B cell (primary cell): ENCODE measurements around the gene INPP4A. TPM values are rescaled to one million over a fixed set of nuclear protein-coding genes. Genes with fewer than 3 reads are reported as not detected.

Experiments
- ATAC-seq: fragments of 200-7000 bp; cut with Tn5 transposase; one replicate; pipeline ENCODE4 v1.10.0; 2021; ENCODE audit warnings: low read depth, mild to moderate bottlenecking, moderate number of reproducible peaks, moderate library complexity
- CTCF ChIA-PET: fragments of 350-600 bp; sonication (Branson Sonifier 250); formaldehyde crosslinking; loops from one replicate; lab custom pipeline; 2021; ENCODE audit warnings: antibody characterized with exemption, inconsistent platforms; lab: Charles Lee
- POLR2A ChIA-PET: fragments of 350-600 bp; sonication (Branson Sonifier 250); formaldehyde crosslinking; loops from one replicate; lab custom pipeline; 2021; ENCODE audit warnings: antibody characterized with exemption; lab: Charles Lee
- DNase-seq: peaks from one replicate; pipeline ENCODE4 v3.0.0; 2013
- H2AFZ ChIP-seq: 2 replicates; pipeline ENCODE4 v1.6.1; 2012; ENCODE audit warnings: mild to moderate bottlenecking, low read depth, low read length; ENCODE audit not compliant: insufficient read depth, poor library complexity, severe bottlenecking
- H3K27ac ChIP-seq, 2 donors: 1 replicate in 1 of 2; 2 replicates in 1 of 2; pipeline ENCODE4 v1.5.1; 2012 to 2013; ENCODE audit warnings: low read length in 2 of 2, mild to moderate bottlenecking in 2 of 2, moderate library complexity in 1 of 2
- H3K27me3 ChIP-seq, 4 experiments: fragments of 200-600 bp in 1 of 4; sonication (generic) in 1 of 4; replicated peaks in 1 of 4; 1 replicate in 2 of 4; 2 replicates in 2 of 4; pipeline versions ENCODE4 v1.6.1 to v1.7.0; 2013 to 2016; ENCODE audit warnings: low read length in 3 of 4, mild to moderate bottlenecking in 2 of 4, mixed read lengths in 1 of 4, moderate library complexity in 1 of 4; ENCODE audit not compliant: insufficient read depth in 4 of 4, control insufficient read depth in 3 of 4; ENCODE audit errors: control extremely low read depth in 1 of 4
- H3K36me3 ChIP-seq, 2 experiments: replicated peaks in 1 of 2; 1 replicate in 1 of 2; 2 replicates in 1 of 2; pipeline versions ENCODE4 v1.6.1 to v1.7.1; 2013; ENCODE audit warnings: low read length in 1 of 2; ENCODE audit not compliant: insufficient read depth in 2 of 2, control insufficient read depth in 1 of 2; ENCODE audit errors: control extremely low read depth in 1 of 2, extremely low read depth in 1 of 2
- H3K4me1 ChIP-seq, 2 donors: fragments of 200-600 bp in 1 of 2; sonication (generic) in 1 of 2; 1 replicate in 1 of 2; 2 replicates in 1 of 2; pipeline versions ENCODE4 v1.5.1 to v1.6.1; 2013 to 2017; ENCODE audit warnings: low read length in 2 of 2; ENCODE audit not compliant: control insufficient read depth in 2 of 2, insufficient read depth in 2 of 2
- H3K4me2 ChIP-seq: replicated peaks from 2 replicates; pipeline ENCODE3; 2012; ENCODE audit warnings: mild to moderate bottlenecking, low read depth, low read length; ENCODE audit not compliant: poor library complexity, severe bottlenecking
- H3K4me3 ChIP-seq, 5 experiments: fragments of 200-600 bp in 1 of 5; sonication (generic) in 1 of 5; 1 replicate in 3 of 5; 2 replicates in 2 of 5; pipeline versions ENCODE4 v1.5.1 to v1.7.0; 2011 to 2016; ENCODE audit warnings: low read length in 4 of 5, mild to moderate bottlenecking in 4 of 5, low read depth in 2 of 5, control low read depth in 1 of 5, moderate library complexity in 1 of 5; ENCODE audit not compliant: insufficient read depth in 1 of 5; ENCODE audit errors: control extremely low read depth in 1 of 5, extremely low read depth in 1 of 5
- H3K79me2 ChIP-seq: fragments of 200-600 bp; sonication (generic); one replicate; pipeline ENCODE4 v1.6.0; 2016; ENCODE audit warnings: low read length; ENCODE audit not compliant: control insufficient read depth, insufficient read depth
- H3K9ac ChIP-seq: fragments of 200-600 bp; sonication (generic); 2 replicates; pipeline ENCODE4 v1.6.1; 2017; ENCODE audit warnings: mild to moderate bottlenecking, low read length, moderate library complexity
- H3K9me3 ChIP-seq, 3 donors: one replicate each; pipeline versions ENCODE4 v1.6.1 to v1.7.1; 2013; ENCODE audit warnings: low read length in 2 of 3; ENCODE audit not compliant: control insufficient read depth in 2 of 3, insufficient read depth in 1 of 3; ENCODE audit errors: control extremely low read depth in 1 of 3
- H4K20me1 ChIP-seq: 2 replicates; pipeline ENCODE4 v1.6.0; 2012; ENCODE audit warnings: mild to moderate bottlenecking, low read length; ENCODE audit not compliant: insufficient read depth, control insufficient read depth, poor library complexity, severe bottlenecking
- H3K27ac Mint-ChIP-seq: one replicate; pipeline ENCODE4 v1.8.0; 2021; ENCODE audit warnings: mixed read lengths
- H3K27me3 Mint-ChIP-seq: one replicate; pipeline ENCODE4 v1.8.0; 2021; ENCODE audit warnings: mixed read lengths
- H3K4me1 Mint-ChIP-seq: one replicate; pipeline ENCODE4 v1.8.0; 2021; ENCODE audit warnings: mixed read lengths
- H3K4me3 Mint-ChIP-seq: one replicate; pipeline ENCODE4 v1.8.0; 2021; ENCODE audit warnings: mixed read lengths
- H3K9me3 Mint-ChIP-seq: one replicate; pipeline ENCODE4 v1.8.0; 2022; ENCODE audit warnings: mixed read lengths; ENCODE audit not compliant: insufficient read depth
- CTCF ChIP-seq: fragments of 200-600 bp; IDR thresholded peaks from one replicate; pipeline ENCODE4 v1.8.0; 2022; ENCODE audit warnings: antibody characterized with exemption, mild to moderate bottlenecking
- EZH2 ChIP-seq: IDR thresholded peaks from 2 replicates; pipeline ENCODE4 v1.6.1; 2012; ENCODE audit warnings: borderline replicate concordance, low read depth, mild to moderate bottlenecking, moderate library complexity, low read length; ENCODE audit not compliant: insufficient read depth, poor library complexity, severe bottlenecking
- WGBS: methylation state at CpG from one replicate; pipeline ENCODE4 v1.1.5; 2013; ENCODE audit warnings: missing lambda C conversion rate; ENCODE audit not compliant: insufficient coverage; 5-methylcytosine and 5-hydroxymethylcytosine counted together
- intact Hi-C: fragments of 100-400 bp; cut with micrococcal nuclease; formaldehyde crosslinking; loops from one replicate; pipeline ENCODE4 v1.10.0; 2022
- polyA plus RNA-seq: library from polyadenylated mRNA; depleted of rRNA; stranded (reverse); fragments of >200 nt; gene quantifications from 2 replicates; pipeline ENCODE4 v1.2.3, GENCODE V29; 2012
- total RNA-seq, 2 donors: library from RNA; stranded (reverse); fragments of 120-200 nt in 1 of 2; gene quantifications; 1 replicate in 1 of 2; 2 replicates in 1 of 2; pipeline versions ENCODE4 v1.2.3 to v1.2.4, GENCODE V29; 2013 to 2022

The INPP4A gene
- total and polyA plus RNA-seq, 2 donors (not counting 1 experiment from before 2014, with no cell fraction given): 10.7 to 22.5 TPM

DNA sequence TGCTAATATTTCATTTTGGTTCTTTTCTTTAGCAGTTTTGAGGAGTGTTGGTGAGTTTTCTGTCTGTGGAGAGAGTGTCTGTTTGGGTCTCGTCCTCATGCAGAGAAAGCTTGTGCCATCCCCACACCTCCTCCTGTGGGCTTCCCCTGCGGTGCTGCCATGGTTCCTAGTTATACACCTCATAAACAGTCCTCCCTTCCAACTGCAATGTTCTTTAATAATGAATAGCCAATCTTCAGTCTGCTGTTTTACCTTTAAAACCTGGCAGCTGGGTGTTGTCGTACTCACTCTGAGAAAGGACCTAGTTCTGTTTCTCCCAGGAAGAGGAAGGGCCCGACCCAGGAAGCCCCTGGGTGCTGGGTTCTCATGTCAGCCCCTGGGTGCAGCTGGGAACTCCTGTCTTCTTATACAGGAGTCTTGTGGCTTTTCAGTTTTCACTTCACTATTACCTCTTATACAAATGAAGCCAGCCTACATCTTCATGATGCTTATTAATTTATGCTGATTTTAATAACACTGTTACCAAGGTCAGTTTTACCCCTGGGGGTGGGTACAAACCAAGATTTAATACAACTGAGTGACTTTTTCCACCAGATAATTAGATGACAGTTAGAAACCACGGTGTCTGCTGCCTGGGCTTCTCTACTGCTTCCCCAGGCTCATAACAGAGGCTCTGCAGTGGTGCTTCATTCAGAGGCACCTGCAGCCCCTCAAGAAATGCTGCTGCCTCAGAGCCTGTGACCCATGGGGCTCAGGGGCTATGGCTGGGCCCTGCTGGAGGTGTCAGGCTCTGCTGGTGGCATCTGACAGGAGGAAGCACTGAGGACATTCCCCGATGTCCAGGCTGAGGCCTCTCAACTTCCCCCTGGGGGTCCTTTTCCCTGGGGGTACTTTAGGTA, 104.5 kb downstream of the INPP4A start:
- peak overlapping the region; percentile 40 for H3K4me2 ChIP-seq
- POLR2A ChIA-PET: no interaction called here
- H3K27ac ChIP-seq: peak overlapping the region in 1 of 2 donors; percentile 65
- peak; percentile 60 for ATAC-seq
- H4K20me1 ChIP-seq: no peaks in the 10 kb centered on the region
- H3K79me2 ChIP-seq: no peaks in the 10 kb centered on the region
- H3K27me3 ChIP-seq: no peaks in the 10 kb centered on the region
- H3K36me3 ChIP-seq: peaks cover 0 to 25% of the 10 kb centered on the region in 2 experiments
- H3K9me3 Mint-ChIP-seq: no peaks in the 10 kb centered on the region
- peak overlapping the region; percentile 83 for H3K27ac Mint-ChIP-seq
- H3K4me3 Mint-ChIP-seq: peak overlapping the region; percentile 47
- H3K9ac ChIP-seq: no peak overlapping the region
- intact Hi-C loops: no loop called here
- TF ChIP-seq CTCF (no peak), EZH2 (no peak)
- no peaks in the 10 kb centered on the region for H3K9me3 ChIP-seq
- H2AFZ ChIP-seq: peak overlapping the region; percentile 30
- no peaks in the 10 kb centered on the region for H3K27me3 Mint-ChIP-seq
- CTCF ChIA-PET: no interaction called here
- DNase-seq: peak; percentile 50
- 2% methylated on average over 3 of the region's 6 CpGs for WGBS
- H3K4me3 ChIP-seq: no peak overlapping the region
- H3K4me1 Mint-ChIP-seq: peaks cover 39% of the 10 kb centered on the region
- peaks cover 20 to 41% of the 10 kb centered on the region in 2 donors for H3K4me1 ChIP-seq

DNA sequence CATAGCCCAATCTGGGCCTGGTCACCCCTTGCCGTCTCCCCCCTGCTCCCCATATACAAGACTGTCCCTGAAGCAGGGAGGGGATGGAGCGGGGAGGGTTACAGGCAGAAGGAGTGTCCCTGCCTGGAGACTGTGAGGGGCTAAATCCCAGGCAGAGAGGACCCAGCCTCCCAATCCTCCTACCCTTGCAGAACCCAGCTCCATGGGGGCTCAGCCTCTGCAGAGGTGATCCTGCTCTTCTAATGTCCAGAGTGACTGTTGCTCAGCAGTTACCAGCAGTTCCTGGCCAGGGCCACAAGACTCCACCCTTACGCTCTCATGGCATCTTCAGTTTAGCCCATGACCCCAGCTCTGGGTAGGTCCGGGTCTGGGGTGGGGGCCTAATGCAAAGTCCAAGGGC, 105.5 kb downstream of the INPP4A start:
- Histone ChIP-seq H3K4me2 (no peak overlapping the region), H3K9me3 (no peaks in the 10 kb centered on the region), H3K27me3 (no peaks in the 10 kb centered on the region), H3K4me1 (peaks cover 20 to 44% of the 10 kb centered on the region in 2 donors), H3K36me3 (peaks cover 0 to 31% of the 10 kb centered on the region in 2 experiments), H3K9ac (no peak overlapping the region), H2AFZ (no peak overlapping the region), H3K27ac (no peak overlapping the region), H3K79me2 (no peaks in the 10 kb centered on the region), H3K4me3 (no peak overlapping the region), H4K20me1 (no peaks in the 10 kb centered on the region)
- no peak for DNase-seq
- intact Hi-C loops: no loop called here
- no peak overlapping the region for H3K27ac Mint-ChIP-seq
- no peaks in the 10 kb centered on the region for H3K9me3 Mint-ChIP-seq
- WGBS: 92% methylated on average over 2 of the region's 4 CpGs
- H3K4me3 Mint-ChIP-seq: no peak overlapping the region
- no peaks in the 10 kb centered on the region for H3K27me3 Mint-ChIP-seq
- POLR2A ChIA-PET: no interaction called here
- CTCF ChIA-PET: no interaction called here
- TF ChIP-seq EZH2: no peak
- no peak for TF ChIP-seq CTCF
- ATAC-seq: no peak
- peaks cover 46% of the 10 kb centered on the region for H3K4me1 Mint-ChIP-seq
